ENCODE data around the gene C1orf159.
"Not testable (repeated sequence)": the region's sequence is repeated elsewhere in the genome, so short reads cannot be mapped to it uniquely, and the experiment has no call there.

C1orf159 gene

GRCh38 chr1:1156140-1157032 lies 40.5 kb upstream of the C1orf159 start:
- peaks cover 3% of the 10 kb centered on the region; the same call in 1 of the 2 replicates for H3K4me1 ChIP-seq (ENCODE audit: insufficient read depth, low read length)
- no peaks in the 10 kb centered on the region for H3K9me3 ChIP-seq (ENCODE audit: control insufficient read depth, insufficient read depth, low read length)

DNA sequence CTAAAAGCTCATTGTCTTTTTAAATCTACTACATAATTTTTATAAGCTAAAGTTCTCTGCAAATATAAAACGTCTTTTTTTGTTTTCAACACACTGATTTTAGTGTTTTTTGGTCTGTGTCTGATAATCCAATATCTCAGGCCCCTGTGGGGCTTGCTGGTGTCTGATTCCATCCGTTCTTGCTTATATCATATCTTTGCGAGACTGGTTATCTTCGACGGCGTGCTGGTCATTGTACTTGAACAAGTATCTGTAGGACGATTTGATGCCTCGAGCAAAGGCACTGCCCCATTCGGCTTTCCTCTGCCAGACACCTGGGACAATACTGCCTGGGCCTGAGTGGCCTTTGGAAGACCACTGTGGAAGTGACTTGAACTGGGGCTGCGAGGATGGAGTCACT lies 39.4 kb upstream of the C1orf159 start:
- Histone ChIP-seq H3K4me1 (ENCODE audit: insufficient read depth, low read length) (peaks cover 3% of the 10 kb centered on the region; the same call in 1 of the 2 replicates), H3K36me3 (ENCODE audit: insufficient read depth, low read length) (no peaks in the 10 kb centered on the region), H3K9me3 (ENCODE audit: control insufficient read depth, insufficient read depth, low read length) (no peaks in the 10 kb centered on the region), H3K9ac (ENCODE audit: low read depth, low read length) (no peak overlapping the region)

More at GRCh38 chr1:1156140-1157032, 40.5 kb upstream of the C1orf159 start:
- no peaks in the 10 kb centered on the region for H3K36me3 ChIP-seq (ENCODE audit: insufficient read depth, low read length)
- no peak overlapping the region for H3K9ac ChIP-seq (ENCODE audit: low read depth, low read length)

DNA sequence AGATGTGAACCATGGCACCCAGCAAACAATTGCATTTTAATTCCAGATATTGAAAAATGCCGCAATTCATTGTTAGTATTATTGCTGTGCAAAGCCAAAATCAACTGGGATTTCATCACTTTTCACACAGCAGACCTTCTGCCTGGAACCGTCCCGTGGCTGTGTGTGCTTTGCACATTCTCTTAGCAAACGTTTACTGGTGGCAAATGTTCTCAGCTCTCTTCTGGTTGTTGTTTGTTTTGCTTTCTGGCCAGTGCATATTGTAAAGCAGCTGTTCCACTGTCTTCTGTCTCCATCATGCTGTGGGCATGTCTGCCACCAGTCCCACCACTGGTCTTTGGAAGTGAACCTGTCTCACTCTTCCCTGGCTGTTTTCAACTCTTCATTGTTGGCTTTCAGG lies 38.0 kb upstream of the C1orf159 start:
- Histone ChIP-seq H3K36me3 (ENCODE audit: insufficient read depth, low read length) (no peaks in the 10 kb centered on the region), H3K9ac (ENCODE audit: low read depth, low read length) (no peak overlapping the region), H3K4me1 (ENCODE audit: insufficient read depth, low read length) (peaks cover 3% of the 10 kb centered on the region; the same call in 1 of the 2 replicates), H3K9me3 (ENCODE audit: control insufficient read depth, insufficient read depth, low read length) (no peaks in the 10 kb centered on the region)

- not testable (repeated sequence) for H3K36me3 ChIP-seq (ENCODE audit: insufficient read depth, low read length); H3K9me3 ChIP-seq (ENCODE audit: control insufficient read depth, insufficient read depth, low read length); H3K4me1 ChIP-seq (ENCODE audit: insufficient read depth, low read length); H3K9ac ChIP-seq (ENCODE audit: low read depth, low read length)
Measured at GRCh38 chr1:1153215-1153614, 37.3 kb upstream of the C1orf159 start.

DNA sequence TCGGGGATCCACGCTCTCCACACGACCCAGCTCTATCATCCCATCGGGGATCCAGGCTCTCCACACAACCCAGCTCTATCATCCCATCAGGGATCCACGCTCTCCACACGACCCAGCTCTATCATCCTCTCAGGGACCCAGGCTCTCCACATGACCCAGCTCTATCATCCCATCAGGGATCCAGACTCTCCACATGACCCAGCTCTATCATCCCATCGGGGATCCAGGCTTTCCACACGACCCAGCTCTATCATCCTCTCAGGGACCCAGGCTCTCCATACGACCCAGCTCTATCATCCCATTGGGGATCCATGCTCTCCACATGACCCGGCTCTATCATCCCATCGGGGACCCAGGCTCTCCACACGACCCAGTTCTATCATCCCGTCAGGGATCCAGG lies 36.5 kb upstream of the C1orf159 start:
- not testable (repeated sequence) for H3K4me1 ChIP-seq (ENCODE audit: insufficient read depth, low read length)

DNA sequence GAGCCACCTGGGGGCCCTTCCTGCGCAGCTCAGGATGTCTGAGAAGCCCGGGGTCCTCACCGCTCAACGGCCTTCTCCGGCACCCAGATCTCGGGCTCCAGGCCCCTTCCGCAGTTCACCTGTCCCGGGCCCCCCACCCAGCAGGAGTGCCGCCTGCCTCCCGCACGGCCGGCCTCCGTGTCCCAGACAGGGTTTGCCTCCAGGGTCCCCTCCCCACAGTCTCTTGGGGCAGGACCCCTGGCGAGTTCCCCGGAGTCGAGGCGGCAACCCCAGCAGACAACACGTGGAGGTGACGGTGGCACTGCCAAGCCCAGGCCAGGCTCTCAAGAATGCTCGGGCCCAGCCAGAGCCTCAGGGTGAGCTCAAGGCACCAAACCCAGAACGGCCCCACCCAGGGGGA lies 35.4 kb upstream of the C1orf159 start:
- no peaks in the 10 kb centered on the region for H3K4me1 ChIP-seq (ENCODE audit: insufficient read depth, low read length)
- no peak overlapping the region for H3K9ac ChIP-seq (ENCODE audit: low read depth, low read length)
- H3K36me3 ChIP-seq (ENCODE audit: insufficient read depth, low read length) = no peaks in the 10 kb centered on the region
- H3K9me3 ChIP-seq (ENCODE audit: control insufficient read depth, insufficient read depth, low read length) = no peaks in the 10 kb centered on the region

More for the DNA sequence above, 36.5 kb upstream of the C1orf159 start:
- H3K9ac ChIP-seq (ENCODE audit: low read depth, low read length); H3K9me3 ChIP-seq (ENCODE audit: control insufficient read depth, insufficient read depth, low read length); H3K36me3 ChIP-seq (ENCODE audit: insufficient read depth, low read length): not testable (repeated sequence)

DNA sequence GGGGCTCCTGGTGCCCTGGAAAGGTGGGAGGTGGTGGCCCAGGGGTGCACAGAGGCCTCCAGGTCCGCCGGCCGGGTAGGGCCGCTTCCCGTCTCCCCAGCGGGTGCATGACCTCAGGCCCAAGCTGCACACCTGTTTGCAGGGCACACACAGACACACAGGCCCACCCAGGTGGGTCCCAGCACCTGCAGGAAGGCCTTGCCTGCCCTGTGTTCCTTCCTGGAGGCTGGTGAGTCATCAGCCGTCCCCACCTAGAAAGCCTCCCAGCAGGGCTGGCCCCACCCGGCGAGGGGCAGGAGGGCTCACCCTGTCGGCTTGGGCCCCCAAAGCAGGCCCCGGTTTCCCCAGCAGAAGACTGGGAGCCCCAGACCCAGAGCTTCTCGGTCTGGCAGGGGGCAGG lies 34.2 kb upstream of the C1orf159 start:
- no peaks in the 10 kb centered on the region for H3K4me1 ChIP-seq (ENCODE audit: insufficient read depth, low read length)
- no peak overlapping the region for H3K9ac ChIP-seq (ENCODE audit: low read depth, low read length)
- H3K9me3 ChIP-seq (ENCODE audit: control insufficient read depth, insufficient read depth, low read length) = no peaks in the 10 kb centered on the region

GRCh38 chr1:1149416-1149815 lies 33.5 kb upstream of the C1orf159 start:
- Histone ChIP-seq H3K9ac (ENCODE audit: low read depth, low read length) (no peak overlapping the region), H3K9me3 (ENCODE audit: control insufficient read depth, insufficient read depth, low read length) (no peaks in the 10 kb centered on the region), H3K4me1 (ENCODE audit: insufficient read depth, low read length) (0 out of 2 replicates have a peak, but pooled peaks cover under 1% of the 10 kb centered on the region), H3K36me3 (ENCODE audit: insufficient read depth, low read length) (no peaks in the 10 kb centered on the region)

More for the DNA sequence above, 34.2 kb upstream of the C1orf159 start:
- H3K36me3 ChIP-seq (ENCODE audit: insufficient read depth, low read length) = no peaks in the 10 kb centered on the region

DNA sequence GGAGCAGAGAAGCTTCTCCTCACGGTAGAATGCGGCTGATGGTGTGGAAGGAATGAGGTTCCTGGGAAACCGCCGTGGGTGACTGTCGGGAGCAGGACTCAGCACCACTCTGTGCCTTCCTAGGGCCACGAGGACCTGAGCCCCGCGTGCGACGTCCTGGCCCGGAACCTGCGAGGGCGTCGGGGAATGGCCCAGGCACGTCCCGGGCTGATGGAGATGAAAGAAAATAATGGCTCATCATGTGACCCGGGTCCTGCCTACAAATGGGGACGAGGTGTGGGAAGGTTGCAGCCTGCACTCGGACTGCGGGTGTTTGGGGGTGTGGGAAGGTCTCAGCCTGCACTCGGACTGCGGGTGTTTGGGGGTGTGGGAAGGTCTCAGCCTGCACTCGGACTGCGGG lies 32.7 kb upstream of the C1orf159 start:
- Histone ChIP-seq H3K36me3 (ENCODE audit: insufficient read depth, low read length) (no peaks in the 10 kb centered on the region), H3K9me3 (ENCODE audit: control insufficient read depth, insufficient read depth, low read length) (no peaks in the 10 kb centered on the region), H3K9ac (ENCODE audit: low read depth, low read length) (no peak overlapping the region), H3K4me1 (ENCODE audit: insufficient read depth, low read length) (0 out of 2 replicates have a peak, but pooled peaks cover 4% of the 10 kb centered on the region)

DNA sequence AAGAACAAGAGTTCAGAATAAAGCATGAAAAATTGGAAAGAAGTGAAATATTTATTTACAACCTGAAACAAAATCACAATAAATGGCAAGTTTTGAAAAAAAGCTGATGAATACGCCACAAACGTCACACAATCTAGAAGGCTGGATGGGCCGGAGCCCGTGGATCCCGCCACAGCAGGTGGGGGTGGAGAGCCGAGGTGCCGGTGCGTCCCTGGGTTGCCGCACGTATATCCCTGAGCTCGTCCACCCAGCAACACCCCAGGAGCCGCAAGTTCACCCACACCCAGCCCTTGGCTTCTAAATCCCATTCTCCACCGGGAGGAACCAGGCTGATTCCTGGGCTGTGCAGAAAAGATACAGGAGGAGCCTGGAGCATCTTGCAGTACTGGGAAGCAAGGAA lies 32.2 kb upstream of the C1orf159 start:
- no peaks in the 10 kb centered on the region for H3K9me3 ChIP-seq (ENCODE audit: control insufficient read depth, insufficient read depth, low read length)
- H3K9ac ChIP-seq (ENCODE audit: low read depth, low read length) = no peak overlapping the region
- H3K4me1 ChIP-seq (ENCODE audit: insufficient read depth, low read length) = 0 out of 2 replicates have a peak, but pooled peaks cover 4% of the 10 kb centered on the region
- H3K36me3 ChIP-seq (ENCODE audit: insufficient read depth, low read length) = no peaks in the 10 kb centered on the region

- Histone ChIP-seq H3K36me3 (ENCODE audit: insufficient read depth, low read length) (no peaks in the 10 kb centered on the region), H3K4me1 (ENCODE audit: insufficient read depth, low read length) (peaks cover 4% of the 10 kb centered on the region; the same call in 1 of the 2 replicates), H3K9ac (ENCODE audit: low read depth, low read length) (no peak overlapping the region), H3K9me3 (ENCODE audit: control insufficient read depth, insufficient read depth, low read length) (no peaks in the 10 kb centered on the region)
Measured at GRCh38 chr1:1146596-1146995, 30.7 kb upstream of the C1orf159 start.

GRCh38 chr1:1146026-1146425 lies 30.1 kb upstream of the C1orf159 start:
- Histone ChIP-seq H3K36me3 (ENCODE audit: insufficient read depth, low read length) (no peaks in the 10 kb centered on the region), H3K4me1 (ENCODE audit: insufficient read depth, low read length) (peaks cover 4% of the 10 kb centered on the region; the same call in 1 of the 2 replicates), H3K9ac (ENCODE audit: low read depth, low read length) (no peak overlapping the region), H3K9me3 (ENCODE audit: control insufficient read depth, insufficient read depth, low read length) (no peaks in the 10 kb centered on the region)

DNA sequence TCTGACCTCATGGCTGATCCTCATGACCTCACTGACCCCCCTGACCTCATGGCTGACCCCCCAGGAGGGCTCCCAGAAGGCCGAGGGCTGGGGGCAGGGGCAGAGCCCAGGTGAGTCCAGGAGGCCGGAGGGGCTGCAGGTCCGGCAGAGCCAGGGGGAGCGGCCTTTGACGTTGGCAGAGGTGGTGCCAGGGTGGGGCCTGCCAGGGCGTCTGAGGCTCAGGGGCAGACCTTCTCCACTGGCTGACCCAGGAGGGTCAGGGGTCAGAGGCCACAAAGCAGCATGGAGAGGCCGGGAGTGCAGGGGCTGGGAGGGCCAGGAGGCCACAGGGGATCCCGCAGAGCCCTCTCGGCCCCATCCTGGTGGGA lies 29.6 kb upstream of the C1orf159 start:
- no peak overlapping the region for H3K9ac ChIP-seq (ENCODE audit: low read depth, low read length)
- H3K36me3 ChIP-seq (ENCODE audit: insufficient read depth, low read length) = no peaks in the 10 kb centered on the region
- no peaks in the 10 kb centered on the region for H3K9me3 ChIP-seq (ENCODE audit: control insufficient read depth, insufficient read depth, low read length)
- peaks cover 7% of the 10 kb centered on the region; the same call in 1 of the 2 replicates for H3K4me1 ChIP-seq (ENCODE audit: insufficient read depth, low read length)

DNA sequence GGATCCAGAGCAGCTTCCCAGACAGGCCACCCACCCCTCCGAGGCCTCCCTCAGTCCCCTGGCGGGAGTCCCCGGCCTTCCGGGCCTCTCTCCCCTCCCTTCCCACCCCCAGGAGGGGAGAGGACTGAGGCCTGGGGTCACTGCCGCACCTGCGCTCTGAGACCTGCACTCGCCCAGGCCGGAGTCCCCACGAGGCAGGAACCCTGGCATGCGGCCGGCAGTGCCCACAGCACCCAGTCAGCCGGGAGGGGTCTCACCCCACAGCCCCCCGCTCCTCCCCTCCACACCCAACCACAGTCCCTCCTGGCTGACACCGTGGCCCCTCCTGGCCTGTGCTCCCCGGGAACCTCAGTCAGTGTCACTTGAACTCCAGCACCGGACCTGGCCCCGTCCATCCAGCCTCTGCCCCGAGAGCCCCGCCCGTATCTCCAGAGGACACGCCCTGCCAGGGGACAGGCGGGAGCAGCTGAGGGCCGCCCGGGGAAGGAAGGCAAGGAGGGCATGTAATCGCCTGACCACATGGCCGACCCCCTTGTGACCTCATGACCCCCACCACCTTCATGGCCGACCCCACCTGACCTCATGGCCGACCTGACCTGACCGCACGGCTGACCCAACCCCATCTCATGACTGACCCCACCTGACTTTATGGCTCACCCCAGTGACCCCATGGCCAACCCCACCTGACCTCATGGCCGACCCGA lies 29.1 kb upstream of the C1orf159 start:
- H3K9ac ChIP-seq (ENCODE audit: low read depth, low read length) = no peak overlapping the region
- H3K4me1 ChIP-seq (ENCODE audit: insufficient read depth, low read length) = peaks cover 7% of the 10 kb centered on the region; the same call in 1 of the 2 replicates
- no peaks in the 10 kb centered on the region for H3K36me3 ChIP-seq (ENCODE audit: insufficient read depth, low read length)
- H3K9me3 ChIP-seq (ENCODE audit: control insufficient read depth, insufficient read depth, low read length) = no peaks in the 10 kb centered on the region

Data from ES-I3 (cell line).